Bronchial epithelial cell (primary cell): Measurements from ENCODE around the gene BAHCC1. TPM values are rescaled to one million over a fixed set of nuclear protein-coding genes. Genes with fewer than 3 reads are reported as not detected.

ENCODE experiments used
- DNase-seq: peaks from one replicate; pipeline ENCODE4 v3.0.0-alpha.2; 2010; ENCODE audit warnings: low read depth
- FAIRE-seq: peaks from 2 replicates; lab custom pipeline; 2011; peaks lifted over from hg19 to GRCh38; lab: Jason Lieb, UNC
- H3K27me3 ChIP-seq: 2 replicates; pipeline ENCODE4 v1.5.1; 2011; ENCODE audit warnings: low read length; ENCODE audit not compliant: control insufficient read depth, insufficient read depth
- H3K36me3 ChIP-seq: 2 replicates; pipeline ENCODE4 v1.5.1; 2011; ENCODE audit warnings: low read length; ENCODE audit not compliant: control insufficient read depth, insufficient read depth
- H3K4me3 ChIP-seq: 2 replicates; pipeline ENCODE4 v1.5.1; 2011; ENCODE audit warnings: mild to moderate bottlenecking, low read depth, low read length, control low read depth
- CTCF ChIP-seq: IDR thresholded peaks from 2 replicates; pipeline ENCODE4 v1.5.1; 2011; ENCODE audit warnings: mild to moderate bottlenecking, moderate library complexity, low read length, control low read depth, inconsistent platforms; ENCODE audit not compliant: insufficient read depth, severe bottlenecking
- total RNA-seq: library from RNA; depleted of rRNA; stranded (reverse); fragments of >200 nt; gene quantifications from 2 replicates; pipeline ENCODE4 v1.2.1, GENCODE V29; 2014

BAHCC1 gene
- total RNA-seq, 1 donor from 2014 or later = 0.79 TPM

- Histone ChIP-seq H3K36me3 (no peaks in the 10 kb centered on the region), H3K27me3 (no peaks in the 10 kb centered on the region), H3K4me3 (no peak overlapping the region)
- no peak for TF ChIP-seq CTCF
- DNase-seq (no peak), FAIRE-seq (no peak)
These were observed 49.5 kb downstream of the BAHCC1 start for GRCh38 chr17:81444610-81445339.

GRCh38 chr17:81445642-81446503 lies 50.6 kb downstream of the BAHCC1 start:
- no peak for DNase-seq
- no peak overlapping the region for H3K4me3 ChIP-seq
- TF ChIP-seq CTCF = no peak
- H3K36me3 ChIP-seq = no peaks in the 10 kb centered on the region
- H3K27me3 ChIP-seq = no peaks in the 10 kb centered on the region
- FAIRE-seq = no peak

GRCh38 chr17:81447331-81447933 lies 52.2 kb downstream of the BAHCC1 start:
- FAIRE-seq (no peak), DNase-seq (no peak)
- no peaks in the 10 kb centered on the region for H3K36me3 ChIP-seq
- no peak for TF ChIP-seq CTCF
- no peaks in the 10 kb centered on the region for H3K27me3 ChIP-seq
- H3K4me3 ChIP-seq = no peak overlapping the region

- DNase-seq (no peak), FAIRE-seq (no peak)
- H3K4me3 ChIP-seq = no peak overlapping the region
- H3K27me3 ChIP-seq = no peaks in the 10 kb centered on the region
- H3K36me3 ChIP-seq = no peaks in the 10 kb centered on the region
- no peak for TF ChIP-seq CTCF
These were observed 53.2 kb downstream of the BAHCC1 start for GRCh38 chr17:81448442-81448841.

- TF ChIP-seq CTCF = no peak
- FAIRE-seq = no peak
- H3K36me3 ChIP-seq = no peaks in the 10 kb centered on the region
- H3K27me3 ChIP-seq = no peaks in the 10 kb centered on the region
- H3K4me3 ChIP-seq = no peak overlapping the region
- DNase-seq = no peak
These were observed 53.7 kb downstream of the BAHCC1 start for GRCh38 chr17:81448950-81449349.
